GM06990 (cell line): ENCODE data around the gene ERFL.

Source experiments
- DNase-seq: peaks from one replicate; pipeline ENCODE4 v3.0.0-alpha.2; 2011; ENCODE audit not compliant: insufficient read length; ENCODE audit errors: extremely low read depth
- H3K27me3 ChIP-seq: replicated peaks from 2 replicates; pipeline ENCODE4 v1.6.0; 2011; ENCODE audit warnings: low read length; ENCODE audit not compliant: control insufficient read depth, insufficient read depth
- H3K36me3 ChIP-seq: 2 replicates; pipeline ENCODE4 v1.5.1; 2011; ENCODE audit warnings: low read length; ENCODE audit not compliant: control insufficient read depth, insufficient read depth
- H3K4me3 ChIP-seq: replicated peaks from 2 replicates; pipeline ENCODE4 v1.5.1; 2011; ENCODE audit warnings: low read depth, mild to moderate bottlenecking, control low read depth, low read length
- TF ChIP-seq, protein P1 (sequence below): IDR thresholded peaks from 2 replicates; pipeline ENCODE4 v1.5.1; 2011; ENCODE audit warnings: low read length, control low read depth, mild to moderate bottlenecking, inconsistent platforms; ENCODE audit not compliant: insufficient read depth, poor library complexity, severe bottlenecking

Gene ERFL

DNA sequence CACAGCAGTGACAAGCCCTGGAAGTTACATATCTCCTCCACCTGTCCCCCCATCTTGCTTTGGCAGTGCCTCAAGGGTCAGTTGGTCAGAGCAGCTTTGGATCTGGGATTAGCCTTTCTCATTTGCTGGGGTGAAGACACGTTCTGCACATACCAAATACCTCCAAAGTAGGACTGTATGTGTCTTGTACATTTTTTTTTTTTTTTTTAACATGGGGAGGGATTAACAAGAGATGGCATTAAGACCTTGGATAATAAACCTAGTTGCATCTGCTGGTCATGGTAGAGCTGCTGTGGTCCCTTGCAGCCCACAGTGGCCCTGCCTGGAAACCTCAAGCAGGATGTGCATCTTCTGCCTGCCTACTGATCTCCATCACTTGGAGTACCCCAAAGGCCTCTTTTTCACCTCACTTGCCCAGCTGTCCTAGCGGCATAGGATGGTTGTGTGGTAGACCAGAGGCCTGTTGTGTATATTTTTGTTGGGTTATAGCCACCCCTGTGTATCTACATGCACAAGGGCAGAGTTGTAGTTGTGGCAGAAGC, 65.7 kb downstream of the ERFL start:
- peaks cover 42% of the 10 kb centered on the region for H3K36me3 ChIP-seq
- H3K27me3 ChIP-seq = no peaks in the 10 kb centered on the region
- DNase-seq = no peak
- TF ChIP-seq, protein P1, sequence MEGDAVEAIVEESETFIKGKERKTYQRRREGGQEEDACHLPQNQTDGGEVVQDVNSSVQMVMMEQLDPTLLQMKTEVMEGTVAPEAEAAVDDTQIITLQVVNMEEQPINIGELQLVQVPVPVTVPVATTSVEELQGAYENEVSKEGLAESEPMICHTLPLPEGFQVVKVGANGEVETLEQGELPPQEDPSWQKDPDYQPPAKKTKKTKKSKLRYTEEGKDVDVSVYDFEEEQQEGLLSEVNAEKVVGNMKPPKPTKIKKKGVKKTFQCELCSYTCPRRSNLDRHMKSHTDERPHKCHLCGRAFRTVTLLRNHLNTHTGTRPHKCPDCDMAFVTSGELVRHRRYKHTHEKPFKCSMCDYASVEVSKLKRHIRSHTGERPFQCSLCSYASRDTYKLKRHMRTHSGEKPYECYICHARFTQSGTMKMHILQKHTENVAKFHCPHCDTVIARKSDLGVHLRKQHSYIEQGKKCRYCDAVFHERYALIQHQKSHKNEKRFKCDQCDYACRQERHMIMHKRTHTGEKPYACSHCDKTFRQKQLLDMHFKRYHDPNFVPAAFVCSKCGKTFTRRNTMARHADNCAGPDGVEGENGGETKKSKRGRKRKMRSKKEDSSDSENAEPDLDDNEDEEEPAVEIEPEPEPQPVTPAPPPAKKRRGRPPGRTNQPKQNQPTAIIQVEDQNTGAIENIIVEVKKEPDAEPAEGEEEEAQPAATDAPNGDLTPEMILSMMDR = no peak
- H3K4me3 ChIP-seq = peak overlapping the region; percentile 89

DNA sequence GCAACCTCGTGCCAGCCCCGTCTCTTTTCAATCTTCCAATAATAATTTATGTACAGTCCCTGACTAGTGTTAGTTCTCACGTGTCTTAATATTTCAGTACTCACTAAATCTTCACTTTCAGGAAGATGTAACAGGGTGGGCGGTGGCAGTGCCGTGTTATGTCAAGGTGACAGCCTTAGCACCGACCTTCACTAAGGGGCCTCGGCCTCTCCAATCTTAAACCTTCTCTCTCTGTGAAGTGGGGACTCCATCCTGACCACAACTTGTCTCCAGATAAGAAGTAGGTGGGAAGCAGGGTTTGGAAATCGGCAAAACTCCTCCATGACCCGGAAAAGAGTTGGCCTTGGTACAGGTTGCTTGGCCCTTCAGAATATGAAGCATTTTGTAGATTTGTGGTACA, 66.4 kb downstream of the ERFL start:
- Histone ChIP-seq H3K4me3 (peak overlapping the region; percentile 89), H3K36me3 (peaks cover 39% of the 10 kb centered on the region), H3K27me3 (no peaks in the 10 kb centered on the region)
- no peak for DNase-seq
- TF ChIP-seq, protein P1 = no peak

DNA sequence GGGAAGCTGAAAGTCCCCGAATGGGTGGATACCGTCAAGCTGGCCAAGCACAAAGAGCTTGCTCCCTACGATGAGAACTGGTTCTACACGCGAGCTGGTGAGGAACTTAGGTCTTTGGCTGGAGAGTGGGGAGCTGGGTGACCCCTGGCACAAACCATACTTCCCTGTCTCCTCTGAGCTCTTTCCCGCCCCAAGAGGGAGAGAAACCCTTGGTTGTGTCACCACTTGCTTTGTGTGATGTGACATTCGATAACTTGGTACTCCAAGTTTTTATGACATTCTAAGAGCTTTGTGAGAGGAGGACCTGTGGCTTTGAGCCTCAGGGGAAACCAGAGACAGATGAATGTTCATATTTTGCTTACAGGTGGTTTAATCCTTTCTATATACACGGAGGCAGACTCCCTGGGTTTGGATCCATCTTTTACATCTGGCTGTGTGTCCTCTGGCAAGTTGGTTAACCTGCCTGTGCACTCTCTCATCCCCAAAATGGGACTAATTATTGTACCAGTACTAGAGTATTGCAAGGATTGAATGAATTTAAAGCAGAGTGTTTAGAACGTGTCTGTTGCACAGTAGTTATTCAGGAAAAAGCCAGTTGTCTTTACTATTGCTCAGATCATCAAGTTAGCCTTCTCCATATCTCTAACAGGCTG, 67.0 kb downstream of the ERFL start:
- H3K36me3 ChIP-seq = peaks cover 36% of the 10 kb centered on the region
- no peak for DNase-seq
- no peaks in the 10 kb centered on the region for H3K27me3 ChIP-seq
- TF ChIP-seq, protein P1 = no peak
- peak overlapping the region; percentile 89 for H3K4me3 ChIP-seq

DNA sequence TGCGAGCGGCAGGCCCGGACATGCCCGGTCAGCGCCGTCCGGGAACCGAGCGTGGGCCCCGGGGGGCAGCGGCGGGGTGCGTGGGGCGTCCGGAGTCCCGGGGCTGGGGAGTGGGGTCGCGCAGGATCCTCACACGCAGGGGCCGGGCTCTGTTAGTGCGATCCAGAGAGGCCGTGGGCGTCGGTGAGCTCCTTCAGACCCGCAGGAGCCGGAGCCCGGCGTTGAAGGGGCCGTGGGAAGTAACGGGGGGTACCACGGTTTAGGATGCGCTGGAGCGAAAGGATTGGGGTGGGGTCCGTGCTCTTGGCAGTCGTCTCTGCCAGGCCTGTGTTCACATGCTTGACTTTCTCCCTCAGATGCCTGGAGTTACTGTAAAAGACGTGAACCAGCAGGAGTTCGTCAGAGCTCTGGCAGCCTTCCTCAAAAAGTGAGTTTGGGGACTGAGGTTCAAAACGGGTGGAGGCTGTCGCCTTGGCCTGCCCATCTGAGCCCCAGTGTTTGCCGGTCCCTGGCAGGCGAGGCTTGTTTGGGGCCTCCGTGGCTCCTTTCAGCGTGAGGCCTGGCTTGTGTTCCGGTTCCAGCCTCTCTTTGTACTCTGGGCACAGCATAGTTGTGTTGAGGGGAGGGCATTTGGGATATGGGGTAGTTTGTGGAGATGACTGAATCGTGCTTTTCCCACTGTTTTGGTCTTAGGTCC, 67.7 kb downstream of the ERFL start:
- Histone ChIP-seq H3K36me3 (peaks cover 33% of the 10 kb centered on the region), H3K27me3 (no peaks in the 10 kb centered on the region), H3K4me3 (peak overlapping the region; percentile 89)
- DNase-seq = no peak
- TF ChIP-seq, protein P1 = no peak

DNA sequence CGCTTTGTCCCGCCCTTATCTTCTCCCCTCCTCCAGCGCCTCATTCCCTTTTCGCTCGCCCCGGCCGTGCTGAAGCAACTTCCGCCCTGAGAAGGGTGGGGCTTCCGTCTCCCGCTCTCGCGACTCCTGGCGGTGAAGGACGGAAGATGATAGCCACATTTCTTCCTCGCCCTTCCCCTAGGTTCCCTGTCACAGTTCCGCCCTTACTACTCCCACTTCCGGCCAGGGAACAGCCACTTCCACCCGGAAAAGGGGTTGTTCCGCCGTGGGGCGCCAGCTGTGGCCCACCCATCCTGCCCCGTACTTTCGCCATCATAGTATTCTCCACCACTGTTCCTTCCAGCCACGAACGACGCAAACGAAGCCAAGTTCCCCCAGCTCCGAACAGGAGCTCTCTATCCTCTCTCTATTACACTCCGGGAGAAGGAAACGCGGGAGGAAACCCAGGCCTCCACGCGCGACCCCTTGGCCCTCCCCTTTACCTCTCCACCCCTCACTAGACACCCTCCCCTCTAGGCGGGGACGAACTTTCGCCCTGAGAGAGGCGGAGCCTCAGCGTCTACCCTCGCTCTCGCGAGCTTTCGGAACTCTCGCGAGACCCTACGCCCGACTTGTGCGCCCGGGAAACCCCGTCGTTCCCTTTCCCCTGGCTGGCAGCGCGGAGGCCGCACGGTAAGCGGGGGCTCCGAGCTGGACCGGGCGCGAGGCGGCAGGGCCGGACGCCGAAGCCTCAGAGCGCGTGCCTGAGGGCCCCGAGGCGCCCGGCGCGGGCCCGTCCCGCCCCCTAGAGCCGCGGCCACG, 68.4 kb downstream of the ERFL start, which contains the start of gene RPS19:
Gene RPS19, plus strand, starts transcription at position 638 of the 801 bp plus-strand sequence. CDS start 520 bp downstream, outside the sequence.
- TF ChIP-seq, protein P1 = no peak
- no peaks in the 10 kb centered on the region for H3K27me3 ChIP-seq
- peak; percentile 97 for DNase-seq
- peaks cover 29% of the 10 kb centered on the region for H3K36me3 ChIP-seq
- peak within 1 kb of the TSS; percentile 89 for H3K4me3 ChIP-seq
